NAMALWA (cell line): Measurements from ENCODE around the gene MAEL.
"Not testable (repeated sequence)": the region's sequence is repeated elsewhere in the genome, so short reads cannot be mapped to it uniquely, and the experiment has no call there.

Experiments used
- DNase-seq: peaks from one replicate; pipeline ENCODE4 v3.0.0-alpha.2; 2015; ENCODE audit warnings: low spot score

MAEL gene

GRCh38 chr1:166978821-166979220, 10.3 kb upstream of the MAEL start:
- peak; percentile 14 for DNase-seq

- DNase-seq: no peak
These were observed 8.7 kb upstream of the MAEL start for GRCh38 chr1:166980383-166980782.

GRCh38 chr1:166980818-166981217, 8.3 kb upstream of the MAEL start:
- DNase-seq: no peak

- DNase-seq: no peak
These were observed 7.5 kb upstream of the MAEL start for GRCh38 chr1:166981589-166981988.

GRCh38 chr1:166999075-166999474, 10.0 kb downstream of the MAEL start:
- DNase-seq: no peak

- no peak for DNase-seq
These were observed 10.5 kb downstream of the MAEL start for GRCh38 chr1:166999500-167000055.

- no peak for DNase-seq
These were observed 11.5 kb downstream of the MAEL start for GRCh38 chr1:167000546-167000945.

- DNase-seq: no peak
These were observed 13.3 kb downstream of the MAEL start for GRCh38 chr1:167002354-167002753.

- no peak for DNase-seq
These were observed 14.6 kb downstream of the MAEL start for GRCh38 chr1:167003711-167004110.

GRCh38 chr1:167011560-167012191, 22.6 kb downstream of the MAEL start:
- no peak for DNase-seq

GRCh38 chr1:167012570-167012969, 23.5 kb downstream of the MAEL start:
- DNase-seq: no peak

- no peak for DNase-seq
These were observed 24.2 kb downstream of the MAEL start for GRCh38 chr1:167013108-167013929.

- no peak for DNase-seq
These were observed 27.1 kb downstream of the MAEL start for GRCh38 chr1:167016100-167016750.

- no peak for DNase-seq
These were observed 33.3 kb downstream of the MAEL start for GRCh38 chr1:167022384-167022783.

- DNase-seq: not testable (repeated sequence)
These were observed 40.5 kb downstream of the MAEL start for GRCh38 chr1:167029553-167029952.

GRCh38 chr1:167033646-167034045, 44.6 kb downstream of the MAEL start:
- no peak for DNase-seq

GRCh38 chr1:167043752-167044488, 54.8 kb downstream of the MAEL start:
- peak; percentile 97 for DNase-seq

- DNase-seq: no peak
These were observed 62.8 kb downstream of the MAEL start for GRCh38 chr1:167051907-167052306.

GRCh38 chr1:167052389-167052788, 63.3 kb downstream of the MAEL start:
- DNase-seq: peak; percentile 47

- no peak for DNase-seq
These were observed 65.5 kb downstream of the MAEL start for GRCh38 chr1:167054531-167054930.

- DNase-seq: no peak
These were observed 66.0 kb downstream of the MAEL start for GRCh38 chr1:167054946-167055630.
